Measurements from ENCODE around the gene MLLT1. TPM values are rescaled to one million over a fixed set of nuclear protein-coding genes. Genes with fewer than 3 reads are reported as not detected.

MLLT1 gene
- total RNA-seq, 1 experiment from 2014 or later: 54.9 TPM

DNA sequence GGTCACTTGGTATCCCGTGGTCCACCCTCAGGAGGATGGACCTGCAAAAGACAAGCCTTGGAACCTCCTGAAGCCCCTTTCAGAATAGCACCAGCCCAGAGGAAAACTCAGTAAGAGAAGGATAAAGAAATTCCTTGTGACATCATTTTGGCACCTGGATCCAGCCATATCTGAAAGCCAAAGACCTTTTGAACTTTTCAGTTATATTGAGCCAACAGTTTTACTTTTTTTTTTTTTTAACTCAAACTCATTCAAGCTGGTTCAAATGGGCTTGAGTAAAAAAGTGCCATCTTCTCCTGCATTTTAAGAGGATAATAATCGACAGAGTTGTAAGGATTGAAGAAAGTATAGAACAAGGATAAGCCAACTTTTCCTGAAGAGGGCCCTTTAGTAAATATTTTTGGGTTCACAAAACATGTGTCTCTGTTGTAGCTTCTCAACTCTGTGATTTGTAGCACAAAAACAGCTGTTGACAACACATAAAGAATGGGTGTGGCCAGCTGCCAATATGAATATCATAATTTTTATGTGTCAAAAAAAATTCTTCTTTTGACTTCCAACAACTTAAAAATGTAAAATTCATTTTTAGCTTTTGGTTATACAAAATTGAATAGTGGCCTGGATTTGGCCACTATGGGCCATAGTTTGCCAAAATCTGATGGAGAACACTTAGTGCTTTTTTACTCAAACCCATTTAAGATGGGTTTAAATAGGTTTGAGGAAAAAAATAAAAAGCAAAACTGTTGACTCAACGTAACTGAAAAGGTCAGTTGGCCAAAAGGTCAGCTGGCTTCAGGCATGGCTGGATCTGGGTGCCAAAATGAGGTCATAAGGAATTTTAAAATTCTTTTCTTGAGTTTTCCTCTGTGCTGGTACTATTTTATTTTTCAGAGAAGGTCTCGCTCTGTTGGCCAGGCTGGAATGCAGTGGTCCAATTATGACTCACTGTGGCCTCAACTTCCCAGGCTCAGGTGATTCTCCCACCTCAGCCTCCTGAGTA lies 93.6 kb downstream of the MLLT1 start:
- Mint-ChIP-seq H3K27ac (no peak overlapping the region), H3K4me3 (no peak overlapping the region), H3K9me3 (peaks cover 81 to 90% of the 10 kb centered on the region in 2 experiments), H3K4me1 (no peaks in the 10 kb centered on the region), H3K27me3 (ENCODE audit: low read depth) (peaks cover 59% of the 10 kb centered on the region), H3K36me3 (ENCODE audit: insufficient read depth in 1 of 3, low read depth in 3 of 3) (peaks cover 20 to 32% (median 31%) of the 10 kb centered on the region in 3 experiments)
- Histone ChIP-seq H3K18ac (ENCODE audit: insufficient read length, low read depth, low read length) (no peak overlapping the region), H3K23me2 (ENCODE audit: insufficient read length, low read depth, low read length, poor library complexity, severe bottlenecking) (no peaks in the 10 kb centered on the region), H3K9me3 (ENCODE audit: control insufficient read depth, low read depth, low read length) (peaks cover 19% of the 10 kb centered on the region), H3K4ac (ENCODE audit: low read depth, low read length) (no peak overlapping the region), H3K23ac (ENCODE audit: insufficient read length, low read depth, low read length) (no peak overlapping the region), H3K4me2 (ENCODE audit: insufficient read depth, insufficient read length, low read length) (no peak overlapping the region), H2BK20ac (ENCODE audit: low read depth, low read length, poor library complexity, severe bottlenecking) (no peak overlapping the region), H2BK12ac (ENCODE audit: insufficient read length, low read depth, low read length) (no peak overlapping the region), H3K56ac (ENCODE audit: insufficient read length, low read depth, low read length) (no peak overlapping the region), H3K9ac (ENCODE audit: extremely low read depth, insufficient read length, low read length) (no peak overlapping the region), H4K5ac (ENCODE audit: insufficient read length, low read depth, low read length) (no peak overlapping the region), H3K79me2 (ENCODE audit: insufficient read depth, low read length) (no peaks in the 10 kb centered on the region), H3K14ac (ENCODE audit: insufficient read depth, low read length) (no peak overlapping the region), H2BK15ac (ENCODE audit: low read depth, low read length) (no peak overlapping the region), H3K79me1 (ENCODE audit: insufficient read depth, low read depth, low read length, poor library complexity, severe bottlenecking) (no peaks in the 10 kb centered on the region), H4K20me1 (ENCODE audit: control insufficient read depth, insufficient read depth, insufficient read length) (no peaks in the 10 kb centered on the region), H2AFZ (ENCODE audit: low read length) (no peak overlapping the region), H2BK5ac (ENCODE audit: insufficient read length, low read length) (no peak overlapping the region), H2AK5ac (ENCODE audit: insufficient read length, low read length) (no peak overlapping the region), H3K27me3 (ENCODE audit: insufficient read depth, low read length) (no peaks in the 10 kb centered on the region), H3K27ac (ENCODE audit: insufficient read length, low read depth, low read length) (no peak overlapping the region), H4K91ac (ENCODE audit: insufficient read length, low read depth, low read length) (no peak overlapping the region), H4K8ac (replicated peaks; ENCODE audit: insufficient read length, low read depth, low read length) (no peak overlapping the region), H2BK120ac (ENCODE audit: low read depth, low read length, poor library complexity, severe bottlenecking) (no peak overlapping the region), H3T11ph (ENCODE audit: low read length) (no peak overlapping the region), H3K4me1 (ENCODE audit: insufficient read depth, low read length) (no peaks in the 10 kb centered on the region)
- DNase-seq: no peak
- TF ChIP-seq, protein P1, sequence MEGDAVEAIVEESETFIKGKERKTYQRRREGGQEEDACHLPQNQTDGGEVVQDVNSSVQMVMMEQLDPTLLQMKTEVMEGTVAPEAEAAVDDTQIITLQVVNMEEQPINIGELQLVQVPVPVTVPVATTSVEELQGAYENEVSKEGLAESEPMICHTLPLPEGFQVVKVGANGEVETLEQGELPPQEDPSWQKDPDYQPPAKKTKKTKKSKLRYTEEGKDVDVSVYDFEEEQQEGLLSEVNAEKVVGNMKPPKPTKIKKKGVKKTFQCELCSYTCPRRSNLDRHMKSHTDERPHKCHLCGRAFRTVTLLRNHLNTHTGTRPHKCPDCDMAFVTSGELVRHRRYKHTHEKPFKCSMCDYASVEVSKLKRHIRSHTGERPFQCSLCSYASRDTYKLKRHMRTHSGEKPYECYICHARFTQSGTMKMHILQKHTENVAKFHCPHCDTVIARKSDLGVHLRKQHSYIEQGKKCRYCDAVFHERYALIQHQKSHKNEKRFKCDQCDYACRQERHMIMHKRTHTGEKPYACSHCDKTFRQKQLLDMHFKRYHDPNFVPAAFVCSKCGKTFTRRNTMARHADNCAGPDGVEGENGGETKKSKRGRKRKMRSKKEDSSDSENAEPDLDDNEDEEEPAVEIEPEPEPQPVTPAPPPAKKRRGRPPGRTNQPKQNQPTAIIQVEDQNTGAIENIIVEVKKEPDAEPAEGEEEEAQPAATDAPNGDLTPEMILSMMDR (conservative IDR thresholded peaks at IDR 0.05): no peak
- no CpG with 5 or more reads among the region's 4 CpGs for WGBS (ENCODE audit: extremely low coverage, insufficient read length, low lambda C conversion rate)
